Liver (tissue), 3 donors: ENCODE data around the gene TXLNG.

Experiments used
- CTCF ChIP-seq: fragments of 150-350 bp; IDR thresholded peaks from 2 replicates; pipeline ENCODE4 v1.5.1; 2017; ENCODE audit warnings: improper control_type of control experiment, low read depth, low read length; ENCODE audit not compliant: missing input control
- FOXA1 ChIP-seq: IDR thresholded peaks from 2 replicates; pipeline ENCODE4 v1.6.1; 2016; ENCODE audit warnings: antibody characterized with exemption
- HNF4A ChIP-seq, 2 donors: conservative IDR thresholded peaks; 2 replicates each; pipeline ENCODE4 v1.6.1; 2016; ENCODE audit warnings: antibody characterized with exemption in 2 of 2, mild to moderate bottlenecking in 2 of 2
- MAX ChIP-seq: IDR thresholded peaks from 2 replicates; pipeline ENCODE4 v1.6.1; 2016; ENCODE audit warnings: antibody characterized with exemption
- REST ChIP-seq: IDR thresholded peaks from 2 replicates; pipeline ENCODE4 v1.6.1; 2016; ENCODE audit warnings: antibody characterized with exemption, mild to moderate bottlenecking
- TAF1 ChIP-seq: conservative IDR thresholded peaks from 2 replicates; pipeline ENCODE4 v1.6.1; 2016; ENCODE audit warnings: antibody characterized with exemption, mild to moderate bottlenecking
- ZBTB33 ChIP-seq: IDR thresholded peaks from 2 replicates; pipeline ENCODE4 v1.6.1; 2016; ENCODE audit warnings: antibody characterized with exemption
- donor health status: healthy.
- donor health status: healthy.

GRCh38 chrX:16867947-16868346 lies 81.7 kb downstream of the TXLNG start:
- TF ChIP-seq CTCF (no peak), MAX (no peak), REST (no peak), FOXA1 (no peak), TAF1 (no peak), ZBTB33 (no peak), HNF4A (conservative IDR thresholded peaks at IDR 0.05) (peak in 1 of 2 donors; percentile 41)
